Neuronal stem cell (in vitro differentiated cells): ENCODE measurements around the gene RFX8.

ENCODE experiments used
- DNase-seq: peaks from one replicate; pipeline ENCODE4 v3.0.0-alpha.2; 2013; ENCODE audit warnings: low spot score
- H2AFZ ChIP-seq: one replicate; pipeline ENCODE4 v1.6.1; 2013; ENCODE audit warnings: mild to moderate bottlenecking, low read length, inconsistent platforms
- H2AK5ac ChIP-seq: 2 replicates; pipeline ENCODE4 v1.6.1; 2013; ENCODE audit warnings: low read depth, mild to moderate bottlenecking, inconsistent platforms, low read length, moderate library complexity, mixed read lengths
- H2BK120ac ChIP-seq: 2 replicates; pipeline ENCODE4 v1.6.1; 2013; ENCODE audit warnings: low read depth, mild to moderate bottlenecking, inconsistent platforms, low read length, moderate library complexity, mixed read lengths
- H2BK12ac ChIP-seq: one replicate; pipeline ENCODE4 v1.6.1; 2013; ENCODE audit warnings: low read length, inconsistent platforms
- H2BK15ac ChIP-seq: 2 replicates; pipeline ENCODE4 v1.6.1; 2013; ENCODE audit warnings: mild to moderate bottlenecking, low read length, inconsistent platforms, mixed read lengths
- H2BK5ac ChIP-seq: one replicate; pipeline ENCODE4 v1.6.1; 2013; ENCODE audit warnings: inconsistent platforms, mild to moderate bottlenecking, low read length, moderate library complexity
- H3K14ac ChIP-seq: one replicate; pipeline ENCODE4 v1.6.1; 2013; ENCODE audit warnings: low read length, inconsistent platforms
- H3K18ac ChIP-seq: 2 replicates; pipeline ENCODE4 v1.6.1; 2013; ENCODE audit warnings: low read length, inconsistent platforms
- H3K23ac ChIP-seq: 2 replicates; pipeline ENCODE4 v1.6.1; 2013; ENCODE audit warnings: low read depth, mild to moderate bottlenecking, mixed read lengths, low read length, inconsistent platforms; ENCODE audit not compliant: poor library complexity
- H3K27ac ChIP-seq: replicated peaks from 3 replicates; pipeline ENCODE4 v1.5.1; 2013; ENCODE audit warnings: low read length, inconsistent platforms
- H3K27me3 ChIP-seq, 3 experiments: 2 replicates each; pipeline ENCODE4 v1.6.1; 2013; ENCODE audit warnings: low read length in 3 of 3, mild to moderate bottlenecking in 2 of 3, inconsistent platforms in 1 of 3, low read depth in 1 of 3, mixed read lengths in 1 of 3, moderate library complexity in 1 of 3; ENCODE audit not compliant: control insufficient read depth in 3 of 3, insufficient read depth in 3 of 3
- H3K36me3 ChIP-seq, 2 donors: replicated peaks in 1 of 2; 2 replicates each; pipeline ENCODE4 v1.6.1; 2013; ENCODE audit warnings: low read length in 2 of 2; ENCODE audit not compliant: control insufficient read depth in 2 of 2, insufficient read depth in 2 of 2
- H3K4ac ChIP-seq: 2 replicates; pipeline ENCODE4 v1.6.1; 2013; ENCODE audit warnings: inconsistent platforms, mild to moderate bottlenecking, low read length, moderate library complexity
- H3K4me1 ChIP-seq, 2 donors: 1 replicate in 1 of 2; 2 replicates in 1 of 2; pipeline ENCODE4 v1.6.1; 2013; ENCODE audit warnings: low read length in 2 of 2, low read depth in 1 of 2; ENCODE audit not compliant: control insufficient read depth in 2 of 2, insufficient read depth in 1 of 2
- H3K4me2 ChIP-seq: one replicate; pipeline ENCODE4 v1.6.1; 2013; ENCODE audit warnings: mild to moderate bottlenecking, low read length, inconsistent platforms; ENCODE audit not compliant: insufficient read depth, poor library complexity, severe bottlenecking
- H3K4me3 ChIP-seq, 2 donors: 2 replicates each; pipeline ENCODE4 v1.5.1; 2013; ENCODE audit warnings: low read length in 2 of 2, mild to moderate bottlenecking in 2 of 2, inconsistent platforms in 1 of 2, moderate library complexity in 1 of 2
- H3K79me1 ChIP-seq: one replicate; pipeline ENCODE4 v1.6.1; 2013; ENCODE audit warnings: low read depth, mild to moderate bottlenecking, inconsistent platforms, low read length, moderate library complexity
- H3K9ac ChIP-seq: one replicate; pipeline ENCODE4 v1.6.1; 2013; ENCODE audit warnings: mild to moderate bottlenecking, low read depth, low read length, inconsistent platforms; ENCODE audit not compliant: poor library complexity
- H3K9me3 ChIP-seq, 2 donors: replicated peaks in 1 of 2; 2 replicates each; pipeline versions ENCODE3 to v1.6.1; 2013; ENCODE audit warnings: low read length in 2 of 2, mild to moderate bottlenecking in 2 of 2, inconsistent platforms in 1 of 2, low read depth in 1 of 2, mixed read lengths in 1 of 2, moderate library complexity in 1 of 2; ENCODE audit not compliant: control insufficient read depth in 2 of 2, insufficient read depth in 1 of 2
- H4K8ac ChIP-seq: one replicate; pipeline ENCODE4 v1.6.1; 2013; ENCODE audit warnings: low read depth, mild to moderate bottlenecking, inconsistent platforms, low read length, moderate library complexity
- H4K91ac ChIP-seq: one replicate; pipeline ENCODE4 v1.6.1; 2013; ENCODE audit warnings: low read length, low read depth, mild to moderate bottlenecking, inconsistent platforms; ENCODE audit not compliant: poor library complexity
- WGBS, 2 donors: extraction: QIAGEN DNeasy Blood & Tissue Kit; methylation state at CpG; one replicate each; pipeline ENCODE4 v1.1.7; 2013; ENCODE audit warnings: missing lambda C conversion rate in 2 of 2, mixed read lengths in 1 of 2; ENCODE audit not compliant: insufficient read length in 2 of 2, insufficient replicate concordance in 1 of 2; ENCODE audit errors: extremely low coverage in 2 of 2; 5-methylcytosine and 5-hydroxymethylcytosine counted together

Gene RFX8

DNA sequence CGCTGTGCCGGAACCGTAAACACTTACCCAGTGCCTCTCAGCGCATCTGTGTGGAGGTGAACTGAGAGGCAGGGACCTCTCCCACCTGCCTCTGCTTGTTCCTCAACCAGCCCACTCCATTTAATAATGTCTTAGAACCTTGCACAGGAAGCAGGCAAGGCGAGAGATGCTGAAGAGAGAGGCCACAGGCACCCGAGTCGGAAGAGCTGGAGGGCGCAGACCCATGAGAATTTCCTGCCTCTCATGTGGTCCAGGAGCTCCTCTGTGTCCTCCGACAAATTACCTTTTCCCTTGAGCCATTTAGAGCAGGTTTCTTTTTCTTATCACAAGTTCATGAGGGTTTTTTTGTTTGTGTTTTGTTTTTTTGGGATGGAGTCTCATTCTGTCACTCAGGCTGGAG, 4.9 kb upstream of the RFX8 start:
- H3K14ac ChIP-seq = no peak overlapping the region
- WGBS, 2 donors = no CpG with 5 or more reads among the region's 9 CpGs
- no peaks in the 10 kb centered on the region for H3K9me3 ChIP-seq

DNA sequence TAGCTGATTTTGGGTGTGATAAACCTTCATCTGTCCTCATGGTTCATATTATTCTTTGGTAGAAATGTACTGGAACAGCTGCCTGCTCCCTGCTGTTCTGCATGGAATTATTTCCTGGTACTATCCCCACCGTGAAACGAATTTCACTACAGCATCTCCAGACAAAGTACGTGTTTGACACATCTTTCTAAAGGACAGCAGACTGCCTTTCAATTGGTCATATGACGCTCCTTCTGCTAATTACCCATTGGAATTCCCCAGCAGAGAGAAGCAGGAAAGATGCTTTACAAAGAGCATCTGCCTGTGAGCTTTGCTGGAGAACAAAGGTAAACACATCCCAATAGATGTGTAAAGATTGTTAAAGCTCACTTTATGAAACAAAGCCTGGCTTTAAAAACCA, 4.4 kb upstream of the RFX8 start:
- peak; percentile 63 for DNase-seq
- Histone ChIP-seq H2AFZ (no peak overlapping the region), H3K27ac (peak overlapping the region; percentile 76), H3K4ac (no peak overlapping the region), H2BK120ac (no peak overlapping the region), H3K79me1 (no peaks in the 10 kb centered on the region), H3K18ac (no peak overlapping the region), H3K9me3 (no peaks in the 10 kb centered on the region), H4K91ac (no peak overlapping the region), H3K9ac (no peak overlapping the region), H3K14ac (no peak overlapping the region), H3K23ac (no peak overlapping the region), H3K36me3 (no peaks in the 10 kb centered on the region), H3K27me3 (peaks cover 0 to 6% (median 3%) of the 10 kb centered on the region in 3 experiments), H2BK12ac (no peak overlapping the region), H4K8ac (no peak overlapping the region), H2AK5ac (no peak overlapping the region), H3K4me3 (no peak overlapping the region), H2BK5ac (no peak overlapping the region), H3K4me2 (no peak overlapping the region), H2BK15ac (no peak overlapping the region), H3K4me1 (peaks cover 0 to 13% of the 10 kb centered on the region in 2 donors)
- WGBS, 2 donors = no CpG with 5 or more reads among the region's 4 CpGs

More for the DNA sequence above, 4.9 kb upstream of the RFX8 start:
- Histone ChIP-seq H3K36me3 (no peaks in the 10 kb centered on the region), H2BK12ac (no peak overlapping the region), H2AFZ (no peak overlapping the region), H3K4me2 (no peak overlapping the region), H4K8ac (no peak overlapping the region), H3K4ac (no peak overlapping the region), H3K27ac (peak overlapping the region; percentile 76), H3K4me1 (peaks cover 0 to 10% of the 10 kb centered on the region in 2 donors), H4K91ac (no peak overlapping the region), H2BK5ac (no peak overlapping the region), H3K4me3 (no peak overlapping the region), H3K18ac (peak overlapping the region; percentile 54), H2AK5ac (peak overlapping the region; percentile 68), H3K9ac (no peak overlapping the region), H3K79me1 (no peaks in the 10 kb centered on the region), H2BK120ac (no peak overlapping the region), H2BK15ac (peak overlapping the region; percentile 20), H3K23ac (no peak overlapping the region), H3K27me3 (peaks cover 0 to 4% (median 2%) of the 10 kb centered on the region in 3 experiments)
- no peak for DNase-seq

GRCh38 chr2:101478181-101479001, 3.5 kb upstream of the RFX8 start:
- Histone ChIP-seq H3K27ac (no peak overlapping the region), H3K79me1 (no peaks in the 10 kb centered on the region), H2BK12ac (no peak overlapping the region), H3K4me3 (no peak overlapping the region), H3K23ac (no peak overlapping the region), H2BK120ac (no peak overlapping the region), H3K9ac (no peak overlapping the region), H2AFZ (no peak overlapping the region), H4K8ac (no peak overlapping the region), H2BK15ac (no peak overlapping the region), H3K18ac (no peak overlapping the region), H3K4ac (no peak overlapping the region), H4K91ac (no peak overlapping the region), H3K36me3 (no peaks in the 10 kb centered on the region), H3K4me2 (no peak overlapping the region), H3K27me3 (peaks cover 0 to 10% (median 3%) of the 10 kb centered on the region in 3 experiments), H3K4me1 (peaks cover 0 to 10% of the 10 kb centered on the region in 2 donors), H2BK5ac (no peak overlapping the region), H3K9me3 (no peaks in the 10 kb centered on the region), H2AK5ac (no peak overlapping the region), H3K14ac (no peak overlapping the region)
- WGBS, 2 donors = no CpG with 5 or more reads among the region's 2 CpGs
- DNase-seq = no peak

GRCh38 chr2:101477556-101477955, 2.6 kb upstream of the RFX8 start:
- Histone ChIP-seq H3K14ac (no peak overlapping the region), H2BK120ac (no peak overlapping the region), H3K4me2 (no peak overlapping the region), H3K4me1 (peaks cover 0 to 10% of the 10 kb centered on the region in 2 donors), H4K91ac (no peak overlapping the region), H2BK5ac (no peak overlapping the region), H3K9me3 (no peaks in the 10 kb centered on the region), H3K4me3 (no peak overlapping the region), H2AK5ac (no peak overlapping the region), H3K23ac (no peak overlapping the region), H3K79me1 (no peaks in the 10 kb centered on the region), H4K8ac (no peak overlapping the region), H3K18ac (no peak overlapping the region), H3K36me3 (no peaks in the 10 kb centered on the region), H3K9ac (no peak overlapping the region), H3K27ac (no peak overlapping the region), H3K27me3 (peaks cover 0 to 18% (median 3%) of the 10 kb centered on the region in 3 experiments), H2BK15ac (no peak overlapping the region), H2BK12ac (no peak overlapping the region), H2AFZ (no peak overlapping the region), H3K4ac (no peak overlapping the region)
- no peak for DNase-seq
- WGBS, 2 donors = no CpG with 5 or more reads among the region's 2 CpGs
